GM06990 (cell line): ENCODE results near the gene CHD2.

Experiments used
- DNase-seq: peaks from one replicate; pipeline ENCODE4 v3.0.0-alpha.2; 2011; ENCODE audit not compliant: insufficient read length; ENCODE audit errors: extremely low read depth
- H3K27me3 ChIP-seq: replicated peaks from 2 replicates; pipeline ENCODE4 v1.6.0; 2011; ENCODE audit warnings: low read length; ENCODE audit not compliant: control insufficient read depth, insufficient read depth
- H3K36me3 ChIP-seq: 2 replicates; pipeline ENCODE4 v1.5.1; 2011; ENCODE audit warnings: low read length; ENCODE audit not compliant: control insufficient read depth, insufficient read depth
- H3K4me3 ChIP-seq: replicated peaks from 2 replicates; pipeline ENCODE4 v1.5.1; 2011; ENCODE audit warnings: low read depth, mild to moderate bottlenecking, control low read depth, low read length
- CTCF ChIP-seq: IDR thresholded peaks from 2 replicates; pipeline ENCODE4 v1.5.1; 2011; ENCODE audit warnings: low read length, control low read depth, mild to moderate bottlenecking, inconsistent platforms; ENCODE audit not compliant: insufficient read depth, poor library complexity, severe bottlenecking

The CHD2 gene

GRCh38 chr15:93070551-93071296 is 170.6 kb downstream of the CHD2 start:
- TF ChIP-seq CTCF: no peak
- no peak overlapping the region for H3K4me3 ChIP-seq
- peaks cover 1% of the 10 kb centered on the region for H3K27me3 ChIP-seq
- no peaks in the 10 kb centered on the region for H3K36me3 ChIP-seq
- DNase-seq: no peak

- no peak for TF ChIP-seq CTCF
- Histone ChIP-seq H3K27me3 (peaks cover 1% of the 10 kb centered on the region), H3K4me3 (no peak overlapping the region), H3K36me3 (no peaks in the 10 kb centered on the region)
- DNase-seq: no peak
Measured at GRCh38 chr15:93071469-93071936, 171.4 kb downstream of the CHD2 start.

- Histone ChIP-seq H3K27me3 (peaks cover 1% of the 10 kb centered on the region), H3K4me3 (no peak overlapping the region), H3K36me3 (no peaks in the 10 kb centered on the region)
- DNase-seq: no peak
- TF ChIP-seq CTCF: no peak
Measured at GRCh38 chr15:93072011-93072410, 171.9 kb downstream of the CHD2 start.

GRCh38 chr15:93072411-93073394 is 172.6 kb downstream of the CHD2 start:
- no peak overlapping the region for H3K4me3 ChIP-seq
- DNase-seq: no peak
- H3K36me3 ChIP-seq: no peaks in the 10 kb centered on the region

GRCh38 chr15:93073465-93073952 is 173.4 kb downstream of the CHD2 start:
- H3K4me3 ChIP-seq: no peak overlapping the region
- no peak for DNase-seq
- no peaks in the 10 kb centered on the region; the same call in none of the 2 replicates for H3K27me3 ChIP-seq

More at GRCh38 chr15:93072411-93073394, 172.6 kb downstream of the CHD2 start:
- H3K27me3 ChIP-seq: peaks cover 1% of the 10 kb centered on the region
- no peak for TF ChIP-seq CTCF

More at GRCh38 chr15:93073465-93073952, 173.4 kb downstream of the CHD2 start:
- H3K36me3 ChIP-seq: no peaks in the 10 kb centered on the region
- no peak for TF ChIP-seq CTCF
